ENCODE data around the gene DNAAF5.
A peak's percentile ranks its signal among the peaks of the same experiment; 100 is the strongest.
"Not testable (repeated sequence)": the region's sequence is repeated elsewhere in the genome, so short reads cannot be mapped to it uniquely, and the experiment has no call there.

Gene DNAAF5

GRCh38 chr7:803243-803635, 76.7 kb downstream of the DNAAF5 start:
- no peak for DNase-seq (ENCODE audit: low read depth in 3 of 3, low spot score in 1 of 3)

DNA sequence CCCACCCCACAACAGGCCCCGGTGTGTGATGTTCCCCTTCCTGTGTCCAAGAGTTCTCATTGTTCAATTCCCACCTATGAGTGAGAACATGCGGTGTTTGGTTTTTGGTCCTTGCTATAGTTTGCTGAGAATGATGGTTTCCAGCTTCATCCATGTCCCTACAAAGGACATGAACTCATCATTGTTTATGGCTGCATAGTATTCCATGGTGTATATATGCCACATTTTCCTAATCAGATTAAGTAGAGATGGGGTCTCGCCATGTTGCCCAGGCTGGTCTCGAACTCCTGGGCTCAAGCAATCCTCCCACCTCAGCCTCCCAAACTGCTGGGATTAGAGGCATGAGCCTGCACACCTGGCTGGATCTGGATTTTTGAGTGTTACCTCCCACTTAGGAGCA, 77.3 kb downstream of the DNAAF5 start:
- not testable (repeated sequence) for DNase-seq (ENCODE audit: low read depth in 3 of 3, low spot score in 1 of 3)

- DNase-seq (ENCODE audit: low read depth in 3 of 3, low spot score in 1 of 3), result no peak
These were observed 78.8 kb downstream of the DNAAF5 start for GRCh38 chr7:805261-805660.

- DNase-seq (ENCODE audit: low read depth in 3 of 3, low spot score in 1 of 3), result no peak
These were observed 89.1 kb downstream of the DNAAF5 start for GRCh38 chr7:815284-816216.

- DNase-seq (ENCODE audit: low read depth in 3 of 3, low spot score in 1 of 3), result peak; percentile 90 to 93 (median 91)
These were observed 89.8 kb downstream of the DNAAF5 start for GRCh38 chr7:816300-816750.

DNA sequence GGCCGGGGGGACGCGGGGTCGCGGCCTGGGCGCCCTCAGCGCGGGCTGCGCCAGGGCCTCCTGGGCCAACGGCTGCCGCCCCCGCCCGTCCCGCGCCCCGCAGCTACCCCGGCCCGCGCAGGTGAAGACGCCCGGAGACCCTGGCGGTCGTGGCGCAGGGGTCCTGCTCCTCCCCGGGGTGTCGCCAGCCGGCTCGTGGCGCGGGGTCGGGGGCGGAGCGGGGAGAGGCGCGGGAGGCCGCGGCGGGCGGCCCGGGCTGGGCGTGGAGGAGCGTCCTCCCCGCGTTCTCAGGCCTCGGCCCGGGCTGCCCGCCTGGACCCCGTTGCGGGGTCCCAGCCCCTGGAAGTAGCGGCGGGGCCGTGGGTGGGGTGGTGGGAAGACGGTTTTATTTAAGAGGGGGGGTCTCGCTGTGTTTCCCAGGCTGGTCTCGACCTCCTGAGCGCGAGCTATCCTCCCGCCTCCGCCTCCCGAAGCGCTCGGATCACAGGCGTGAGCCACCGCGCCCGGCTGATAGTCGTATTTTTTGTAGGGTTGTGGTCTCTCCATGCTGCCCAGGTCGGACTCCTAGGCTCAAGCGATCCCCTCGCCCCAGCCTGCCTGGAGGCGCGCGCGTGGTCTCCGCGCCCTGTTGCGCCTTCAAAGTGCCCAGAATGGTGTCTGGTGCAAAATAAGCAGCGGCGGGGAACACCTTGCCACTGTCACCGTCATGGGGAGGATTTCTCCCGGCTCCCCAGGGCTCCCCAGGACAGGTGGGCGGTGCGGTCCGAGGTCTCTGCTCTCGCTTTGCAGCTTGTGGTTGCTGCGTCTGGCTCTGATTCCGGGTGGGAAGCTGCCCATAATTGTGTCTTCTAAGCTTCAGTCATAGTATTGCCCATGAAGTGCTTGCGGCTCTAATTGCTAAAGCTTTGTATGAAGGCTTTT, 90.5 kb downstream of the DNAAF5 start:
- DNase-seq (ENCODE audit: low read depth in 3 of 3, low spot score in 1 of 3), result no peak

- DNase-seq (ENCODE audit: low read depth in 3 of 3, low spot score in 1 of 3), result no peak
These were observed 91.7 kb downstream of the DNAAF5 start for GRCh38 chr7:818031-818699.

GRCh38 chr7:820341-820740, 93.8 kb downstream of the DNAAF5 start:
- no peak for DNase-seq (ENCODE audit: low read depth in 3 of 3, low spot score in 1 of 3)

DNA sequence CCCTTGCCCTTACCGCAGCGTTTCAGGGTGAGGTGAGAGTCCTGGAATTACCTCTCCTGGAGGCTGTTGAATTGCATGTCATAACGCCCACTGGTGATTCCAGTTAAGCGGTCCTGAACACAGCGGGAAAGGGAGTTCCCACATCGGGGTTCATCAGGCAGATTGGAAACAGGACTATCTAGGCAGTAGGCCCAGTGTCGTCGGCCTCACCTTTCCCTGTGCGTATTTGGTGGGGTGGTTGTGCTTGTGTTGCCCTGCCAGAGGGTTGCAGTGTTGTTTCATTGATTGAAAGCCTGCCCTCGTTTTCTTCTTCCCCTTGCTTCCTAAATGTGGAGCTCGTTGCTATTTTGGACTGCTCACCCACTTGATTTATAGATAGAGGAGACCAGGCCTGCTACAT, 95.2 kb downstream of the DNAAF5 start:
- DNase-seq (ENCODE audit: low read depth in 3 of 3, low spot score in 1 of 3), result no peak

DNA sequence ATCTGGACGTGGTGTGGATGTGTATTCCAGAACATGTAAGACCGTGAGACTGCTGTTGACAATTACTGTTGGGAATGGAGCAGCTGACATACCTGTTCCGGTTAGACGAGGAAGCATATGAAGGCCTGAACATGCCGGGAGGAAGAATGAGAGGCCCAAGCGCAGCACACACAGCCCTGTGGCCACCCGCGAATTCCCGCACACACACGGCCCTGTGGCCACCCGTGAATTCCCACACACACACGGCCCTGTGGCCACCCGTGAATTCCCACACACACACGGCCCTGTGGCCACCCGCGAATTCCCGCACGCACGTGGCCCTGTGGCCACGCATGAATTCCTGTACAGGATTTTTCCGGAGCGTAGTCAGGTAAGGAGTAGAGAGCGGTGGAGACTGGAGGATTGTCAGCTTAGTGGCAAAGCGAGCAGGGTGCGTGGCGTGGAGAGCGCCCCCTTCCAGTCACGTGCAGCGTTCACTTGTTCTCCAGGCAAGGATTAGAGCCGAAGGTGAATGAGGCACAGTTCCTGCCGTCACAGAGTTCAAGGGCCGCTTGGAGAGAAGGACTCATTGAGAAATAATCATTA, 96.3 kb downstream of the DNAAF5 start:
- DNase-seq (ENCODE audit: low read depth in 3 of 3, low spot score in 1 of 3), result no peak

GRCh38 chr7:823649-824048, 97.2 kb downstream of the DNAAF5 start:
- DNase-seq (ENCODE audit: low read depth in 3 of 3, low spot score in 1 of 3), result no peak

DNA sequence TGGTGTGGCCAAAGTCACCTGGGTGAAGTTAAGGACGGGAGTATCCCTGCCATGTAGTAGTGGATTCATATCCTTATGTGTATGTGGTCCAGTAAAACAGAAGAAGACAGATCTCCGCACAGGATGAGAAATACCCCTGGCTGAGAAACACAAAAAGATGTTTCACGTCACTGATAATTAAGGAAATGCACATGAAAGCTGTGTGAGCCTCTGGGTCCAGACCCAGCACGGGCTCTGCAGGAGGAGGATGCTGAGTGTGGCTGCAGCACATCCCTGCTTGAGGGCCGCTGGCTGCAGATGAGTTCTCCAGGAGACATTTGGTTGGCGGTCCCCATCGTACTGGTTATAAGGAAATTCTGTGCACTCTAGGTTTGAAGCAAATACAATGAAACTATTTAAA, 97.6 kb downstream of the DNAAF5 start:
- no peak for DNase-seq (ENCODE audit: low read depth in 3 of 3, low spot score in 1 of 3)

DNA sequence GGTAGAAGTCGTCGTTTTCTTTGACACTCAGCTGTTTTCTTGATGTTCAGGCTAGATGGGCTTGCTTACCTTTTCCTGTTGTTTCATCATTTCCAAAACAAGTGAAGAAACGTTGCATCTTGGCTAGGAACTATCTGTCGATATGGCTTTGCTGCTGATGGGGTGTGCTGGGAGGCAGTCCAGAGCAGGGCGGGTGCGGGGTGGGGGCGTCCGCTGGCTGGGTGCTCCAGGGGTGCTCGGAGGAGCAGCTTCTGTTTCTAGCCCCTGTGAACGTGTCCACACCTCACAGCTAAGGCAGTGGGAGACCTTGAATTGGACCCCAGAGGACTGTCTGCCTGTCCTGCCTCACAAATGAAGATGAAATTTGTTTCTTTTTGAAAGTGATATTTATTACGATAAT, 98.2 kb downstream of the DNAAF5 start:
- no peak for DNase-seq (ENCODE audit: low read depth in 3 of 3, low spot score in 1 of 3)

GRCh38 chr7:825386-825785, 98.9 kb downstream of the DNAAF5 start:
- no peak for DNase-seq (ENCODE audit: low read depth in 3 of 3, low spot score in 1 of 3)

GRCh38 chr7:826230-826917, 99.9 kb downstream of the DNAAF5 start:
- no peak for DNase-seq (ENCODE audit: low read depth in 3 of 3, low spot score in 1 of 3)

- DNase-seq (ENCODE audit: low read depth in 3 of 3, low spot score in 1 of 3), result no peak
These were observed 102.5 kb downstream of the DNAAF5 start for GRCh38 chr7:828793-829561.

GRCh38 chr7:830069-830468, 103.6 kb downstream of the DNAAF5 start:
- DNase-seq (ENCODE audit: low read depth in 3 of 3, low spot score in 1 of 3), result no peak

- no peak for DNase-seq (ENCODE audit: low read depth in 3 of 3, low spot score in 1 of 3)
These were observed 105.2 kb downstream of the DNAAF5 start for GRCh38 chr7:831596-832166.

Data from stimulated activated CD4-positive, alpha-beta T cell treated with anti-CD3 and anti-CD28 coated beads, TNF-alpha, amount 100 ng/mL, for 1 hour (primary cell).